Measurements from ENCODE around the gene MAML3.

MAML3 gene

GRCh38 chr4:140085881-140086280 lies 68.1 kb downstream of the MAML3 start:
- TF ChIP-seq, protein P1, sequence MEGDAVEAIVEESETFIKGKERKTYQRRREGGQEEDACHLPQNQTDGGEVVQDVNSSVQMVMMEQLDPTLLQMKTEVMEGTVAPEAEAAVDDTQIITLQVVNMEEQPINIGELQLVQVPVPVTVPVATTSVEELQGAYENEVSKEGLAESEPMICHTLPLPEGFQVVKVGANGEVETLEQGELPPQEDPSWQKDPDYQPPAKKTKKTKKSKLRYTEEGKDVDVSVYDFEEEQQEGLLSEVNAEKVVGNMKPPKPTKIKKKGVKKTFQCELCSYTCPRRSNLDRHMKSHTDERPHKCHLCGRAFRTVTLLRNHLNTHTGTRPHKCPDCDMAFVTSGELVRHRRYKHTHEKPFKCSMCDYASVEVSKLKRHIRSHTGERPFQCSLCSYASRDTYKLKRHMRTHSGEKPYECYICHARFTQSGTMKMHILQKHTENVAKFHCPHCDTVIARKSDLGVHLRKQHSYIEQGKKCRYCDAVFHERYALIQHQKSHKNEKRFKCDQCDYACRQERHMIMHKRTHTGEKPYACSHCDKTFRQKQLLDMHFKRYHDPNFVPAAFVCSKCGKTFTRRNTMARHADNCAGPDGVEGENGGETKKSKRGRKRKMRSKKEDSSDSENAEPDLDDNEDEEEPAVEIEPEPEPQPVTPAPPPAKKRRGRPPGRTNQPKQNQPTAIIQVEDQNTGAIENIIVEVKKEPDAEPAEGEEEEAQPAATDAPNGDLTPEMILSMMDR (conservative IDR thresholded peaks at IDR 0.05; ENCODE audit: low read depth, low read length): no peak
- no peak for DNase-seq (ENCODE audit: low read depth)
- no peak overlapping the region for H3K4me3 ChIP-seq (ENCODE audit: low read depth, low read length)

DNA sequence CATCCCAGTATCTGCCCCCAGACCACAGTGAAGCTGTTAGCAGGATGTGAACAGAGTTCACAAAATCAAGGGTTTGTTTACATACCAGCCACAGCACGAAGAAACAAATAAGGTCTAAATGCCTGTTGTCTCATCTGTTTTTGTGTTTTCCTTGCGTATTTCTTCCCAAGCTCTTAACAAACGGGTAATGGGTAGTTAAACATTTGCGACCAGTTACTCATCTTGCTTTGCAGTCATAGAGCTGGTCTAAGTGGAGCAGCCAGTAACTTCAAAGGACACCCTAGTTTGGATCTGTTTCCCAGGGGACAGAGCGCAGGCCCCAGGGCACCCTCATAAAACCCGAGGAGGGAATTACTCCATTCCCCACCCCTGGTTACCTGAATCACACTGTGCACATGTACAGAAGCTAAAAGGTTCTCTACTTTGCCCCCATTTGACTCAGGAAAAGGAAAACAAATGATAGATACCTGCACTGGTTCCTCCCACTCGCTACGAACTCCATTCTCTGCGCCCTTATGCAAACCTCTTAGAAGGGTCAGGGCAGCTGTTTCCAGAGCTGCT lies 68.8 kb downstream of the MAML3 start:
- DNase-seq (ENCODE audit: low read depth): peak; percentile 54
- no peak overlapping the region for H3K4me3 ChIP-seq (ENCODE audit: low read depth, low read length)
- TF ChIP-seq, protein P1 (conservative IDR thresholded peaks at IDR 0.05; ENCODE audit: low read depth, low read length): no peak

DNA sequence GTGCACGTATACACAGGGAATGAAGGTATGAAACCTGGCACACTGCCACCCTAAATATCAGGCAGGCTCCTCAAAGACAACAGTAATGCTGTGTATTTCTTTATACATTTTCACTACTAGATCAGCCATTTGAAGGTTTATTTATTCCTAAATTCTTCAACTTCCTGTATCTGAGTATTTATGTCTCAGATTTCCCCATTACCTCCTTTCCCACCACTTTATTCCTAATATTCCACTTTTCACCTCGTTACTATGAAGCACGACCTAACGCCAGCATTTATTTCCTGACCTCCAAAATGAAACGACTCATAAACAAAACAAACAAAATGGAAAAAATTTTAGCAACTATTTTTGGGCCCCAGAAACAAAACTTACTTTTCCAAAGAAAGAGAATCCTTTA lies 69.6 kb downstream of the MAML3 start:
- DNase-seq (ENCODE audit: low read depth): no peak
- TF ChIP-seq, protein P1 (conservative IDR thresholded peaks at IDR 0.05; ENCODE audit: low read depth, low read length): no peak
- no peak overlapping the region for H3K4me3 ChIP-seq (ENCODE audit: low read depth, low read length)

DNA sequence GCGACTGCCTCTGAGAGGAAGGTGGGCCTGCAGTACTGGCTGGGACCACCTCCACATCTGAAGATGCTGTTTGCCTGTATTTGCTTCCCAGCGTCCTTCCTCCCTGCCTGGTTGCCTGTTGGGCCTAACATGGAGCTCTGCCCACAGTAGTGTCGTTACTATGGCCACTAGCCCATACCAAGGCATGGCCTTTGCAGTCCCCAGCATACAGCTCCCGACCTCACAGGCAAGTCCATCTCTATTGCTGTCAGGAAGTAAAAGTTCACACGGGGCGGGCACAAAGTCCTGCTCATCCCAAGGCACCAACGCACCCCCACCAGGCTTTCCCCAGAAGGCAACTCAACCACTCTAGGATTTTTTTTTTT lies 71.6 kb downstream of the MAML3 start:
- no peak overlapping the region for H3K4me3 ChIP-seq (ENCODE audit: low read depth, low read length)
- no peak for DNase-seq (ENCODE audit: low read depth)
- TF ChIP-seq, protein P1 (conservative IDR thresholded peaks at IDR 0.05; ENCODE audit: low read depth, low read length): no peak

DNA sequence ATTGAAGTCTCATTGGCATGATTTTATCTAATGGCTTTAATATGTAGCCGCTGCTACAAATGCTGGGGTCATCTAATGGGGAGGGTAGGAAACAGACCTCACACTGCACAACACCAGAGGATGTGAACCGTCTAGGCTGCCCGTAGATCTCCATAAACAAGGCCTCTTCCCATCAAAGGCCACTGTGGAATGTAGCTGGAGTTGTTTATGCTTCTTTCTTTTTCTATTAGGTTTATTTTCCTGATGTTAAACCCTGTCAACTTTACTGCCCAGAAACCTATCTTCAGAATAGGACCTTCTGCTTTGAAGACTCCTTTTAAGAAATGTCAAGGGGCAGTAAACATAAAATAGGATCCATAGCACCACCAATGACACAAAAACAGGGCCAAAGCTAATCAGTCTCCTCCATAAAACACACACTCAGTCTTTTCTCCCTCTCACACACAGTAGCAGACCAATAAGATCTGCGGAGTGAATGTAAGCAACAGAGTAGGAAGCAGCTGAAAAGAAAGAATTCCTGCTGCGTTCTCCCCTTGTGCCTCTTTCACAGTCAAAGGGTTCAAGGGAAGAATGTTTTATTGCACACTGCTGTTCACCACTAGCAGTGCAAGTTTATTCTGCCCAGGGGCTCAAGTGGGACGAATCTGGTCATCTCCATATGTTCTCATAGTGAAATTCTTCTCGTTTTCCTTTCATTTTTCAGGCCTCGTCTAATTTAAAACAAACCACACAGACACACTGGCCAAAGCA lies 72.2 kb downstream of the MAML3 start:
- TF ChIP-seq, protein P1 (conservative IDR thresholded peaks at IDR 0.05; ENCODE audit: low read depth, low read length): no peak
- peak; percentile 73 for DNase-seq (ENCODE audit: low read depth)
- no peak overlapping the region for H3K4me3 ChIP-seq (ENCODE audit: low read depth, low read length)

DNA sequence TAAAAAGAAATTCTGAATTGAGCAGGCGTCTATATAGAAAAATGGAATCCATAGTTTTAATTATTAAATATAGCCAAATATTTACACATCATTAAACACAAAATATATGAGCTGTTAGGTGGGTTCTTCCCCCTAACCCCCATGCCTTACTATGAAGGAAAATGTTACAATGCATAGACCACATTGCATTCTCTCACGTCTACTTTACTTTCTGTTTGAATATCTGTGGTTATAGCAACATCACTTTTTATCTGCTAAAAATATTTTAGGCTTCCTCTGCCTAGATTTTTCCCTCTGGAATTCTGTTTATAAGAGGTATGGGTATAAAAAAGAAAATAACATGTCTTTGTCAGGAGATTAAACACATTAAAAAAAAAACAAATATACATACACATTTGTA lies 73.1 kb downstream of the MAML3 start:
- TF ChIP-seq, protein P1 (conservative IDR thresholded peaks at IDR 0.05; ENCODE audit: low read depth, low read length): no peak
- no peak for DNase-seq (ENCODE audit: low read depth)
- no peak overlapping the region for H3K4me3 ChIP-seq (ENCODE audit: low read depth, low read length)

- H3K4me3 ChIP-seq (ENCODE audit: low read depth, low read length): no peak overlapping the region
- TF ChIP-seq, protein P1 (conservative IDR thresholded peaks at IDR 0.05; ENCODE audit: low read depth, low read length): no peak
- peak; percentile 60 for DNase-seq (ENCODE audit: low read depth)
These were observed 75.6 kb downstream of the MAML3 start for GRCh38 chr4:140078366-140078765.
